HG03045 (cell line): Measurements from ENCODE around the gene SLC24A5.

Source experiments
- ATAC-seq: cut with Tn5 transposase; IDR thresholded peaks from one replicate; pipeline ENCODE4 v1.9.1; 2021; ENCODE audit warnings: mild to moderate bottlenecking, moderate library complexity; ENCODE audit not compliant: unreplicated experiment

The SLC24A5 gene

GRCh38 chr15:48120745-48121144 is at the start of gene SLC24A5:
Gene SLC24A5 (plus strand): TSS chr15:48120990. CDS start chr15:48121045, 55 bp downstream.
- ATAC-seq: no peak

- ATAC-seq: no peak
Observed at GRCh38 chr15:48072941-48073340, 47.8 kb upstream of the SLC24A5 start.

GRCh38 chr15:48073881-48074280 is 46.9 kb upstream of the SLC24A5 start:
- no peak for ATAC-seq

GRCh38 chr15:48076454-48076853 is 44.3 kb upstream of the SLC24A5 start:
- no peak for ATAC-seq

GRCh38 chr15:48077616-48078184 is 43.1 kb upstream of the SLC24A5 start:
- no peak for ATAC-seq

- no peak for ATAC-seq
Observed at GRCh38 chr15:48084759-48085590, 35.8 kb upstream of the SLC24A5 start.

GRCh38 chr15:48085591-48085930 is 35.2 kb upstream of the SLC24A5 start:
- ATAC-seq: no peak

- ATAC-seq: no peak
Observed at GRCh38 chr15:48086133-48086532, 34.7 kb upstream of the SLC24A5 start.

GRCh38 chr15:48086576-48086975 is 34.2 kb upstream of the SLC24A5 start:
- ATAC-seq: no peak

- ATAC-seq: no peak
Observed at GRCh38 chr15:48087844-48088243, 32.9 kb upstream of the SLC24A5 start.

- ATAC-seq: no peak
Observed at GRCh38 chr15:48089702-48090101, 31.1 kb upstream of the SLC24A5 start.

GRCh38 chr15:48090115-48090514 is 30.7 kb upstream of the SLC24A5 start:
- no peak for ATAC-seq

GRCh38 chr15:48090666-48091065 is 30.1 kb upstream of the SLC24A5 start:
- no peak for ATAC-seq

- ATAC-seq: no peak
Observed at GRCh38 chr15:48091522-48091921, 29.3 kb upstream of the SLC24A5 start.

- ATAC-seq: peak; percentile 71
Observed at GRCh38 chr15:48096355-48096786, 24.4 kb upstream of the SLC24A5 start.

- ATAC-seq: no peak
Observed at GRCh38 chr15:48096813-48097212, 24.0 kb upstream of the SLC24A5 start.

- no peak for ATAC-seq
Observed at GRCh38 chr15:48097264-48097663, 23.5 kb upstream of the SLC24A5 start.

- ATAC-seq: no peak
Observed at GRCh38 chr15:48101376-48101961, 19.3 kb upstream of the SLC24A5 start.

- ATAC-seq: no peak
Observed at GRCh38 chr15:48102167-48102566, 18.6 kb upstream of the SLC24A5 start.

- ATAC-seq: no peak
Observed at GRCh38 chr15:48103647-48104046, 17.1 kb upstream of the SLC24A5 start.

GRCh38 chr15:48105936-48106335 is 14.9 kb upstream of the SLC24A5 start:
- ATAC-seq: no peak

GRCh38 chr15:48109212-48109611 is 11.6 kb upstream of the SLC24A5 start:
- no peak for ATAC-seq
